ENCODE results near the gene KIF19. TPM values are rescaled to one million over a fixed set of nuclear protein-coding genes. Genes with fewer than 3 reads are reported as not detected.

KIF19 gene
- total RNA-seq, 2 donors from 2014 or later, result 0.27 to 2.4 TPM

DNA sequence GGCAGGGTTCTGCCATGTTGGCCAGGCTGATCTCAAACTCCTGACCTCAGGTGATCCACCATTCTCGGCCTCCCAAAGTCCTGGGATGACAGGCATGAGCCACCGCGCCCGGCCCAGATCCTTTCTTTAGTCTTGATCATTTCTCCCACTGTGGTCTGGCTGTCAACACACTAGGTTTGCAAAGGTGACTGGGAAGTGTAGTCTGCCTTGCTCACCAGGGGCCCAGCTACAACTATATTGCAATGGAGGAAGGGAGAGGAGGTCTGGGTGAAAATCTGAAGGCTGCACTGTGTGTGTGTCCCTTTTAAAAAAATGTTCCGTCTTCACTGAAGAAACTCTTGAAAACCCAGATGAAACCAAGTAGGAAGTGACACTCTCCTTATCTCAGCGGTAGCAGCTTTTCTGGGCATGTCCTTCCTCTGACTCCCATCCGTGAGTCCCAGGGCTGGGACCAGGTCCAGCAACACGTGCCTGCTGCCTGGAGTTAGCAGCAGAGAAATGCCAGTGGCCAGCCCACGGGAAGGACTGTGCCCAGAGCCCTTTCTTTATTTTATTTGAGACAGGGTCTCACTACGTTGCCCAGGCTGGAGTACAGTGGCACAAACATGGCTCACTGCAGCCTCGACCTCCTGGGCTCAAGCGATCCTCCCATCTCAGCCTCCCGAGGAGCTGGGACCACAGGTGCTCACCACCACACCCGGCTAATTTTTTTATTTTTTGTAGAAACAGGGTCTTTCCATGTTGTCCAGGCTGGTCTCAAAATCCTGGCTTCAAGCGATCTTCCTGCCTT, 17.8 kb upstream of the KIF19 start:
- Mint-ChIP-seq H3K27me3 (ENCODE audit: insufficient read depth) (peaks cover 11% of the 10 kb centered on the region), H3K27ac (no peak overlapping the region), H3K36me3 (ENCODE audit: low read depth) (no peaks in the 10 kb centered on the region), H3K9me3 (peaks cover 16% of the 10 kb centered on the region), H3K4me3 (no peak overlapping the region), H3K4me1 (peaks cover 8% of the 10 kb centered on the region)
- TF ChIP-seq, protein P1, sequence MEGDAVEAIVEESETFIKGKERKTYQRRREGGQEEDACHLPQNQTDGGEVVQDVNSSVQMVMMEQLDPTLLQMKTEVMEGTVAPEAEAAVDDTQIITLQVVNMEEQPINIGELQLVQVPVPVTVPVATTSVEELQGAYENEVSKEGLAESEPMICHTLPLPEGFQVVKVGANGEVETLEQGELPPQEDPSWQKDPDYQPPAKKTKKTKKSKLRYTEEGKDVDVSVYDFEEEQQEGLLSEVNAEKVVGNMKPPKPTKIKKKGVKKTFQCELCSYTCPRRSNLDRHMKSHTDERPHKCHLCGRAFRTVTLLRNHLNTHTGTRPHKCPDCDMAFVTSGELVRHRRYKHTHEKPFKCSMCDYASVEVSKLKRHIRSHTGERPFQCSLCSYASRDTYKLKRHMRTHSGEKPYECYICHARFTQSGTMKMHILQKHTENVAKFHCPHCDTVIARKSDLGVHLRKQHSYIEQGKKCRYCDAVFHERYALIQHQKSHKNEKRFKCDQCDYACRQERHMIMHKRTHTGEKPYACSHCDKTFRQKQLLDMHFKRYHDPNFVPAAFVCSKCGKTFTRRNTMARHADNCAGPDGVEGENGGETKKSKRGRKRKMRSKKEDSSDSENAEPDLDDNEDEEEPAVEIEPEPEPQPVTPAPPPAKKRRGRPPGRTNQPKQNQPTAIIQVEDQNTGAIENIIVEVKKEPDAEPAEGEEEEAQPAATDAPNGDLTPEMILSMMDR (conservative IDR thresholded peaks at IDR 0.05), result no peak
- no peak for DNase-seq
- H3K4me3 ChIP-seq (ENCODE audit: low read length), result no peak overlapping the region
- H3K27ac ChIP-seq (ENCODE audit: low read depth, low read length), result no peak overlapping the region
- H3K9me3 ChIP-seq (ENCODE audit: control insufficient read depth, low read length), result peaks cover 4% of the 10 kb centered on the region
- H3K36me3 ChIP-seq (ENCODE audit: control insufficient read depth, insufficient read depth, low read length), result no peaks in the 10 kb centered on the region
- no peak overlapping the region for H3K9ac ChIP-seq (ENCODE audit: extremely low read depth, low read length, poor library complexity, severe bottlenecking)
- no peaks in the 10 kb centered on the region for H3K27me3 ChIP-seq (ENCODE audit: control insufficient read depth, insufficient read depth, low read length, poor library complexity, severe bottlenecking)
- WGBS, 2 experiments (ENCODE audit: insufficient coverage in 1 of 2, insufficient read length in 1 of 2), result 91 to 95% methylated on average over 15 of the region's 15 CpGs
- no peaks in the 10 kb centered on the region for H3K4me1 ChIP-seq (ENCODE audit: control insufficient read depth, insufficient read depth, low read length)

DNA sequence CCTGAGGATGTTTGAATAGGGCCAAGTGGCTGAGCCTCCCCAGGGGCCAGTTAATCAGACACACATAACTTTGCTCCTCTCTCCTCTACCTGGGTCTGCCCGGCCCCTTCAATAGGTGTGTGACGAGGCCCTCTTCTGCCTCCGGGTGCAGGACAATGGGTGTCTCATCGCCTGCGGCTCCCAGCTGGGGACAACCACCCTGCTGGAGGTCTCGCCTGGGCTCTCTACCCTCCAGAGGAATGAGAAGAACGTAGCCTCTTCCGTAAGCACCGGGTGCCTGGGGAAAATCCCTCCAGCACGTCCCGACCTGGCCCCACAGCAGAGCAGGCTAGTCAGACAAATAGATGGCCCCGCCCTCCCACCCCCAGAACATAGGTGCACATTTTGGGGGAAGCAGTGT, 16.1 kb upstream of the KIF19 start:
- no peaks in the 10 kb centered on the region for H3K36me3 ChIP-seq (ENCODE audit: control insufficient read depth, insufficient read depth, low read length)
- H3K27ac ChIP-seq (ENCODE audit: low read depth, low read length), result no peak overlapping the region
- H3K9me3 ChIP-seq (ENCODE audit: control insufficient read depth, low read length), result peaks cover 4% of the 10 kb centered on the region
- 75% methylated on average over 6 to 11 of the region's 12 CpGs for WGBS, 2 experiments (ENCODE audit: insufficient coverage in 1 of 2, insufficient read length in 1 of 2)
- peak; percentile 90 for DNase-seq
- no peak overlapping the region for H3K9ac ChIP-seq (ENCODE audit: extremely low read depth, low read length, poor library complexity, severe bottlenecking)
- peak overlapping the region; percentile 39 for H3K27ac Mint-ChIP-seq
- no peaks in the 10 kb centered on the region for H3K36me3 Mint-ChIP-seq (ENCODE audit: low read depth)
- H3K4me1 ChIP-seq (ENCODE audit: control insufficient read depth, insufficient read depth, low read length), result no peaks in the 10 kb centered on the region
- peaks cover 16% of the 10 kb centered on the region for H3K9me3 Mint-ChIP-seq
- H3K4me3 ChIP-seq (ENCODE audit: low read length), result no peak overlapping the region
- H3K27me3 Mint-ChIP-seq (ENCODE audit: insufficient read depth), result peaks cover 15% of the 10 kb centered on the region
- no peaks in the 10 kb centered on the region for H3K27me3 ChIP-seq (ENCODE audit: control insufficient read depth, insufficient read depth, low read length, poor library complexity, severe bottlenecking)
- peak overlapping the region; percentile 14 for H3K4me3 Mint-ChIP-seq
- H3K4me1 Mint-ChIP-seq, result peaks cover 8% of the 10 kb centered on the region
- TF ChIP-seq, protein P1 (conservative IDR thresholded peaks at IDR 0.05), result no peak

DNA sequence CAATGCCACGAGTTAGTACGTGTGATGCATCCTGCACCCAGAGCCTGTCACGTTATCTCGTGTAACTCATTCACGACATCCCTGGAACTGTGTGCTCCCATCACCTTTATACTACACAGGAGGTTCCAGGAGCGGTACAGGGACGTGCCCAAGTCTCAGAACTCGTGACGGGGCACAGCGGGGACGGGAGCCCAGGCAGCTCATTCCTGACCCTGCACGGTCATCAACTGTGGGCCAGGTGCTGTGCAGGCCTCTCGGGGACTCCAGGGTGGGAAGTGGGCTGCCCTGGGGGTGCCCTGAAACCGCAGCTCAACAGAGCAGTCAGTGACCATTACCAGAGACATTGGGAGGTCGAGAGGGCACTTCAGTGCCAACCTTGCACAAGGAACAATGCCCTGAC, 11.1 kb upstream of the KIF19 start:
- peaks cover 16% of the 10 kb centered on the region for H3K9me3 Mint-ChIP-seq
- H3K36me3 Mint-ChIP-seq (ENCODE audit: low read depth), result no peaks in the 10 kb centered on the region
- H3K27ac ChIP-seq (ENCODE audit: low read depth, low read length), result no peak overlapping the region
- H3K9ac ChIP-seq (ENCODE audit: extremely low read depth, low read length, poor library complexity, severe bottlenecking), result no peak overlapping the region
- H3K36me3 ChIP-seq (ENCODE audit: control insufficient read depth, insufficient read depth, low read length), result no peaks in the 10 kb centered on the region
- no peaks in the 10 kb centered on the region for H3K27me3 ChIP-seq (ENCODE audit: control insufficient read depth, insufficient read depth, low read length, poor library complexity, severe bottlenecking)
- H3K4me3 Mint-ChIP-seq, result no peak overlapping the region
- WGBS, 2 experiments (ENCODE audit: insufficient coverage in 1 of 2, insufficient read length in 1 of 2), result 92 to 94% methylated on average over 8 to 15 of the region's 15 CpGs
- H3K27me3 Mint-ChIP-seq (ENCODE audit: insufficient read depth), result peaks cover 15% of the 10 kb centered on the region
- no peak overlapping the region for H3K4me3 ChIP-seq (ENCODE audit: low read length)
- peaks cover under 1% of the 10 kb centered on the region for H3K4me1 Mint-ChIP-seq
- DNase-seq, result no peak
- H3K27ac Mint-ChIP-seq, result no peak overlapping the region
- TF ChIP-seq, protein P1 (conservative IDR thresholded peaks at IDR 0.05), result no peak
- H3K9me3 ChIP-seq (ENCODE audit: control insufficient read depth, low read length), result peaks cover 4% of the 10 kb centered on the region
- no peaks in the 10 kb centered on the region for H3K4me1 ChIP-seq (ENCODE audit: control insufficient read depth, insufficient read depth, low read length)

Data from endodermal cell (in vitro differentiated cells).